ENCODE measurements around the gene EML1. TPM values are rescaled to one million over a fixed set of nuclear protein-coding genes. Genes with fewer than 3 reads are reported as not detected.
"Not testable (repeated sequence)": the region's sequence is repeated elsewhere in the genome, so short reads cannot be mapped to it uniquely, and the experiment has no call there.

EML1 gene
- polyA plus RNA-seq, 12 donors: 31.6 to 53.3 (median 45.0) TPM; not detected in 1

GRCh38 chr14:99936056-99936455 lies 142.8 kb downstream of the EML1 start:
- DNase-seq: no peak

- no peak for DNase-seq
Measured at GRCh38 chr14:99936738-99937474, 143.7 kb downstream of the EML1 start.

GRCh38 chr14:99937475-99938244 lies 144.4 kb downstream of the EML1 start:
- DNase-seq: no peak

GRCh38 chr14:99938376-99938775 lies 145.2 kb downstream of the EML1 start:
- no peak for DNase-seq

- no peak for DNase-seq
Measured at GRCh38 chr14:99938896-99939295, 145.7 kb downstream of the EML1 start.

GRCh38 chr14:99939421-99939820 lies 146.2 kb downstream of the EML1 start:
- DNase-seq: no peak

GRCh38 chr14:99940064-99940463 lies 146.9 kb downstream of the EML1 start:
- no peak for DNase-seq

GRCh38 chr14:99941211-99941610 lies 148.0 kb downstream of the EML1 start:
- DNase-seq: no peak

GRCh38 chr14:99943620-99944019 lies 150.4 kb downstream of the EML1 start:
- no peak for DNase-seq

GRCh38 chr14:99944241-99944651 lies 151.0 kb downstream of the EML1 start:
- no peak for DNase-seq

GRCh38 chr14:99945732-99946651 lies 152.8 kb downstream of the EML1 start:
- DNase-seq: no peak

GRCh38 chr14:99946652-99947489 lies 153.7 kb downstream of the EML1 start:
- no peak for DNase-seq

GRCh38 chr14:99947695-99948094 lies 154.5 kb downstream of the EML1 start:
- no peak for DNase-seq

- DNase-seq: not testable (repeated sequence)
Measured at GRCh38 chr14:99949011-99949732, 156.0 kb downstream of the EML1 start.

GRCh38 chr14:99950181-99950580 lies 157.0 kb downstream of the EML1 start:
- no peak for DNase-seq

- DNase-seq: no peak
Measured at GRCh38 chr14:99951085-99951484, 157.9 kb downstream of the EML1 start.

- no peak for DNase-seq
Measured at GRCh38 chr14:99952039-99952438, 158.8 kb downstream of the EML1 start.

- no peak for DNase-seq
Measured at GRCh38 chr14:99952453-99952852, 159.2 kb downstream of the EML1 start.

GRCh38 chr14:99955826-99956455 lies 162.7 kb downstream of the EML1 start:
- no peak for DNase-seq

GRCh38 chr14:99958380-99958779 lies 165.2 kb downstream of the EML1 start:
- DNase-seq: no peak

Measured in muscle of arm (tissue), 12 donors.